ENCODE measurements around the gene ZKSCAN8. TPM values are rescaled to one million over a fixed set of nuclear protein-coding genes. Genes with fewer than 3 reads are reported as not detected.

The ZKSCAN8 gene
- total RNA-seq, 1 experiment from 2014 or later = 12.4 TPM

DNA sequence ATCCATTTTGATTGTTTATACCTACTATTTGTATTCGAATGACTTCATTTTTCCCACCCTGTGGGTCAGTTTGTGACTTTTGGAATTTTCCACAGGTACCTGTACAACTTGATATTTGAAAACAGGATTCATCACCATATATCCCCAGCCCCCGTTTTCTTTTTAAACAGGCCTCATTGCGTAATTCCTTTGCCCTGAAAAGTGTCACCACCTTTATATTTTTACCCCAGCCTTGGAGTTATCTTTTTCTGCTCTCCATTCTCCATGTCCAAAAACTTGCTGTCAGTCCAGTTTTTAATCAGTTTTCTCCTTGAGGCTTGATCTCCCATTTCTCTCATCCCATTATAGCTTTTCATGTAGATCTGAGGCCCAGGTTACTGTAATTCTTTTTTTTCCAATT, 16.6 kb downstream of the ZKSCAN8 start:
- H3K27me3 ChIP-seq (replicated peaks) = no peaks in the 10 kb centered on the region
- no peak for DNase-seq (ENCODE audit: low read depth in 1 of 2, low spot score in 2 of 2)
- peaks cover 7% of the 10 kb centered on the region; the same call in 1 of the 2 replicates for H3K9me3 ChIP-seq (replicated peaks)
- H3K4me3 ChIP-seq = no peak overlapping the region
- no peak overlapping the region for H3K27ac ChIP-seq
- no peaks in the 10 kb centered on the region for H3K4me1 ChIP-seq (replicated peaks)
- H3K36me3 ChIP-seq = peaks cover 45% of the 10 kb centered on the region

- no peak for DNase-seq (ENCODE audit: low read depth in 1 of 2, low spot score in 2 of 2)
- no peaks in the 10 kb centered on the region for H3K27me3 ChIP-seq (replicated peaks)
- H3K4me3 ChIP-seq = no peak overlapping the region
- H3K27ac ChIP-seq = no peak overlapping the region
- peaks cover under 1% of the 10 kb centered on the region; the same call in 1 of the 2 replicates for H3K9me3 ChIP-seq (replicated peaks)
- H3K36me3 ChIP-seq = peaks cover 37% of the 10 kb centered on the region
- no peaks in the 10 kb centered on the region for H3K4me1 ChIP-seq (replicated peaks)
Measured at GRCh38 chr6:28159029-28159607, 17.4 kb downstream of the ZKSCAN8 start.

DNA sequence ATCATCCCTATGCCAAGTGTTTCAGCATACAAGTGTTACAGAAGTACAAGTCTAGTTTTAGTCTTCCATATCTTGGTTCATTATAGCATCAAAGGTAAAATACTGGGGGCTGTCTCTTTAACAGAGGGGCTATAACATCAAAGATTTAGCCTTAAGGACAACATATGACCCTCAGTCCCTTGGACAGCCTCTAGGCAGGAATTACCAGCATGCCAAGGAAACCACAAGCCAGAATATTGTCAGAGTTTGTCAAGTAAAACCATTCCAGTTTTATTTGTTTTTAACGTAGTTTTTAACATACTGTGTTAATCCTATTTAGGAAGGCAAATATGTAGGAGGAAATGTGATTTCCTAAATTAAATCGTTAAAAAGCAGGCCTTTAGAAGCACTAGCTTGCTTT, 18.6 kb downstream of the ZKSCAN8 start:
- no peak for DNase-seq (ENCODE audit: low read depth in 1 of 2, low spot score in 2 of 2)
- Histone ChIP-seq H3K4me1 (replicated peaks) (no peaks in the 10 kb centered on the region), H3K9me3 (replicated peaks) (no peaks in the 10 kb centered on the region), H3K4me3 (no peak overlapping the region), H3K27me3 (replicated peaks) (no peaks in the 10 kb centered on the region), H3K27ac (no peak overlapping the region), H3K36me3 (peaks cover 26% of the 10 kb centered on the region)

- Histone ChIP-seq H3K4me1 (replicated peaks) (no peaks in the 10 kb centered on the region; the same call in 1 of the 2 replicates), H3K9me3 (replicated peaks) (no peaks in the 10 kb centered on the region), H3K36me3 (peaks cover 12% of the 10 kb centered on the region), H3K27ac (no peak overlapping the region), H3K27me3 (replicated peaks) (no peaks in the 10 kb centered on the region), H3K4me3 (no peak overlapping the region)
- peak in 1 of 2 experiments; percentile 44 for DNase-seq (ENCODE audit: low read depth in 1 of 2, low spot score in 2 of 2)
Measured at GRCh38 chr6:28161410-28162079, 19.9 kb downstream of the ZKSCAN8 start.

- Histone ChIP-seq H3K4me1 (replicated peaks) (no peaks in the 10 kb centered on the region; the same call in 1 of the 2 replicates), H3K27ac (no peak overlapping the region), H3K27me3 (replicated peaks) (no peaks in the 10 kb centered on the region), H3K9me3 (replicated peaks) (no peaks in the 10 kb centered on the region), H3K4me3 (no peak overlapping the region), H3K36me3 (no peaks in the 10 kb centered on the region)
- no peak for DNase-seq (ENCODE audit: low read depth in 1 of 2, low spot score in 2 of 2)
Measured at GRCh38 chr6:28165563-28165962, 23.9 kb downstream of the ZKSCAN8 start.

DNA sequence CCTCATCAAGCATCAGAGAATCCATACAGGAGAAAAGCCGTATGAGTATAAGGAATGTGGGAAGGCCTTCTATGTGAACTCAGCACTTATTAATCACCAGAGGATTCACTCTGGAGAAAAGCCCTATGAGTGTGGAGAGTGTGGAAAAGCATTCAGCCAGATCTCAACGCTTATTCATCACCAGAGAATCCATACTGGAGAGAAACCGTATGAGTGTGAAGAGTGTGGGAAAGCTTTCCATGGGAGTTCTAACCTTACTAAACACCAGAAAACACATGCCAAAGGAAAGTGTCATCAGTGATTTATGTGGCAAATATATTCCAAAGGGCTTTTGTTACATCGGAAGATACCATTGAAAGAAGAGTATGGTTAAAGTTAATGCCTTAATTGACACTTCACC, 25.4 kb downstream of the ZKSCAN8 start:
- no peak overlapping the region for H3K27ac ChIP-seq
- H3K4me1 ChIP-seq (replicated peaks) = no peaks in the 10 kb centered on the region; the same call in 1 of the 2 replicates
- no peak overlapping the region for H3K4me3 ChIP-seq
- no peaks in the 10 kb centered on the region for H3K36me3 ChIP-seq
- H3K27me3 ChIP-seq (replicated peaks) = no peaks in the 10 kb centered on the region
- H3K9me3 ChIP-seq (replicated peaks) = peaks cover 2% of the 10 kb centered on the region; the same call in 1 of the 2 replicates
- DNase-seq (ENCODE audit: low read depth in 1 of 2, low spot score in 2 of 2) = peak in 1 of 2 experiments; percentile 23

- DNase-seq (ENCODE audit: low read depth in 1 of 2, low spot score in 2 of 2) = no peak
- Histone ChIP-seq H3K4me1 (replicated peaks) (no peaks in the 10 kb centered on the region; the same call in 1 of the 2 replicates), H3K9me3 (replicated peaks) (peaks cover 4% of the 10 kb centered on the region; the same call in 1 of the 2 replicates), H3K27ac (no peak overlapping the region), H3K36me3 (no peaks in the 10 kb centered on the region), H3K4me3 (no peak overlapping the region), H3K27me3 (replicated peaks) (no peaks in the 10 kb centered on the region)
Measured at GRCh38 chr6:28167926-28168325, 26.2 kb downstream of the ZKSCAN8 start.

DNA sequence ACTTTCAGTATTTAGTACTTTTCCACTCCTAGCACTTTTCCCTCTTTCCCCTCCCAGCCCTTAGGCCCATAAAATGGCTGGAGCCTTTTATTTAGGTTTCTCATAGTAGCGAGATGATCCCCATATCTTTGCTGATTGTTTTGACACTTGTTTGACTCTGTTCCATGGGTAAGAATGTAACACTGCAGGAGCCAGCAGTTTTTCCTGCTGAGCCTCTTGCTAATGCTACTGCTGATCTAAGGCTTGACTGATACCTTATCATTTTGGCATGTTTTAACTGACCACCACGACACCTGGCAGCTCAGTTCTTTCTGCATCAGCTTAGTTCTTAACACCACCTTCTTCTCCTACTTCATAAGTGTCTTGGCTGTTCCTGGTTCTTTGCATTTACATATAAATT, 29.6 kb downstream of the ZKSCAN8 start:
- Histone ChIP-seq H3K9me3 (replicated peaks) (peaks cover 4% of the 10 kb centered on the region; the same call in 1 of the 2 replicates), H3K27ac (no peak overlapping the region), H3K36me3 (no peaks in the 10 kb centered on the region), H3K4me3 (no peak overlapping the region), H3K4me1 (replicated peaks) (no peaks in the 10 kb centered on the region; the same call in 1 of the 2 replicates), H3K27me3 (replicated peaks) (no peaks in the 10 kb centered on the region)
- no peak for DNase-seq (ENCODE audit: low read depth in 1 of 2, low spot score in 2 of 2)

DNA sequence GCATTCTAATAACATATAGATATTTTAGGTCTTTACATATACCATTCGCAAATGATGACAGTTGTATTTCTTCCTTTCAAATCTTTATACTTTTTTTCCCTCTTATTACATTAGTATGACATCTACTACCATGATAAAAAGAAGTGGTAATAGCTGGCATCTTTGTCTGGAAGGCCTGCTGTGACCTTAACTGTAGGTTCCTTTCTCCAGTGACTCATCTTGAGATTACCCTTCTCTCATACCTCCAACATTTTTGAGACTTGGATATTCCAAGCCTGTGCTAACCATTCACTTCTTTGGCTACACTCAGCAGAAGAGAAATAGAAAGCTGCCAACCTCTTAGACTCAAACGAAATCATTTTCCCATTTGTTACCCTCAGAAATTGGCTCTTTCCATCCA, 30.3 kb downstream of the ZKSCAN8 start:
- Histone ChIP-seq H3K36me3 (no peaks in the 10 kb centered on the region), H3K4me3 (no peak overlapping the region), H3K27me3 (replicated peaks) (no peaks in the 10 kb centered on the region), H3K4me1 (replicated peaks) (no peaks in the 10 kb centered on the region), H3K27ac (no peak overlapping the region), H3K9me3 (replicated peaks) (peaks cover 4% of the 10 kb centered on the region; the same call in 1 of the 2 replicates)
- DNase-seq (ENCODE audit: low read depth in 1 of 2, low spot score in 2 of 2) = no peak

DNA sequence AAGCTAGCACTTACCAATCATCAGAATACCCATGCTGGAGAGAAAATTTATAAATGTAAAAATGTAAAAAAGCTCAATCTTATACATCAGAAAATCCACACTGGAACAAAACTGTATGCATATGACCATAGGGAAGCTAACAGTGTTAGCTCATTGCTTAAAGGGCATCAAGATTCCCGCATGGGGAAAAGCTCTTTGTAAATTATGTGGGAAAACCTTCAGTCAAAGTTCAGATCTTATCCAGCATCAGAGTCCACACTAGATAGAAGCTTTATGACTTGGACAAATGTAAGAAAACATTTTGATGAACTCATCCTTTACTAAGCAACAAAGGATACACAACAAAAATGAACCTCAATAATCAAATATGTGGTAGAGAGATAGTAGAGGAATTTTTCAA, 34.7 kb downstream of the ZKSCAN8 start:
- no peaks in the 10 kb centered on the region for H3K27me3 ChIP-seq (replicated peaks)
- peaks cover 4% of the 10 kb centered on the region; the same call in 1 of the 2 replicates for H3K9me3 ChIP-seq (replicated peaks)
- DNase-seq (ENCODE audit: low read depth in 1 of 2, low spot score in 2 of 2) = no peak
- H3K4me1 ChIP-seq (replicated peaks) = no peaks in the 10 kb centered on the region
- no peak overlapping the region for H3K4me3 ChIP-seq
- H3K27ac ChIP-seq = no peak overlapping the region
- no peaks in the 10 kb centered on the region for H3K36me3 ChIP-seq

DNA sequence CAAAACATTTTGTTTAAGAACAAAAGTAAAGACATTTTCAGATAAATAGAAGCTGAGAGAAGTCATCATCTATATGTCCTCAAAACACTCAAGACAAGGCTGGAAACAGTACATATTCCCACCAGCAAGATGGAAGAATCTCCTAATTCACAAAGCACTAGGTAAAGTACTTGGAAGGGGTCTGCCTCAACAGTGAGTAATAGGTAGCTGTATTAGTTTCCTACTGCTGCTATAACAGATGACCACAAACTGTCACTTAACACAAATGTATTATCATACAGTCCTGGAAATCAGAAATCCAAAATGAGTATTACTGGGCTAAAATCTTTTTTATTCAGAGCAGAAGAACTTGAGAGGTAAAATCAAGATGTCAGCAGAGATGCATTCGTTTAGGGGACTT, 40.6 kb downstream of the ZKSCAN8 start:
- Histone ChIP-seq H3K9me3 (replicated peaks) (peaks cover under 1% of the 10 kb centered on the region; the same call in 1 of the 2 replicates), H3K27ac (no peak overlapping the region)

DNA sequence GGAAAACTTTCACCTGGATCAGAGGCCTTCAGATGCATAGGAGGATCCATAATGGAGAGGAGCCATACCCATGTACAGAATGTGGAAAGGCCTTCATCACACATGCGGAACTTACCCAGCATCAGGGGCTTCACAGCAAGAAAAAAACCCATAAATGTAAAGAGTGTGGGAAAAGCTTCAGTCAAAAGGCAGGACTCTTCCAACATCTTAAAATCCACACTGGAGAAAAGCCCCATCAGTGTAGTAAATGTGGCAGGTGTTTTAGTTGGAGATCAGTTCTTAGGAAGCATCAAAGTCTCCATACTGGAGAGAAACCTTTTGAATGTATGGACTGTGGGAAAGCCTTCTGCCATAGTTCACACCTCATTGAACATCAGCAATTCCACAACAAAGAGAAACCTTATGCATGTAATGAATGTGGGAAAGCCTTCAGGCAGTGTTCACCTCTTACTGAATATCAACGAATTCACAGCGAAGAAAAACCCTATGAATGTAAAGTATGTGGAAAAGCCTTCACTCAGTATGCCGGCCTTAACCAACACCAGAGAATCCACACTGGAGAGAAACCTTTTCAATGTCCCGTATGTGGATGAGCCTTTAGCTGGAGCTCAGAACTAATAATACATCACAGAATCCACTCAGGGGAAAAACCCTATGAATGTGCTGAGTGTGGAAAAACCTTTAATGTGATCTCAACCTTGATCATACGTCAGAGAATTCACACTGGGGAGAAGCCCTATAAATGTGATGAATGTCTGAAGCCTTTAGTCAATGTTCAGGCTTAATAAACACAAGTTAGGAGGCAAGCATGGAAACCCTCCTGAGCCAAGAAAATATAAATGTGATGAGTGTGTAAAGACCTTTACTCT, 46.7 kb downstream of the ZKSCAN8 start:
- DNase-seq (ENCODE audit: low read depth in 1 of 2, low spot score in 2 of 2) = no peak
- no peak overlapping the region for H3K4me3 ChIP-seq
- no peak overlapping the region for H3K27ac ChIP-seq
- H3K27me3 ChIP-seq (replicated peaks) = no peaks in the 10 kb centered on the region
- no peaks in the 10 kb centered on the region for H3K36me3 ChIP-seq
- H3K9me3 ChIP-seq (replicated peaks) = peaks cover 23% of the 10 kb centered on the region
- H3K4me1 ChIP-seq (replicated peaks) = no peaks in the 10 kb centered on the region

More for the DNA sequence above, 40.6 kb downstream of the ZKSCAN8 start:
- Histone ChIP-seq H3K4me1 (replicated peaks) (no peaks in the 10 kb centered on the region), H3K36me3 (no peaks in the 10 kb centered on the region), H3K27me3 (replicated peaks) (no peaks in the 10 kb centered on the region), H3K4me3 (no peak overlapping the region)
- no peak for DNase-seq (ENCODE audit: low read depth in 1 of 2, low spot score in 2 of 2)

DNA sequence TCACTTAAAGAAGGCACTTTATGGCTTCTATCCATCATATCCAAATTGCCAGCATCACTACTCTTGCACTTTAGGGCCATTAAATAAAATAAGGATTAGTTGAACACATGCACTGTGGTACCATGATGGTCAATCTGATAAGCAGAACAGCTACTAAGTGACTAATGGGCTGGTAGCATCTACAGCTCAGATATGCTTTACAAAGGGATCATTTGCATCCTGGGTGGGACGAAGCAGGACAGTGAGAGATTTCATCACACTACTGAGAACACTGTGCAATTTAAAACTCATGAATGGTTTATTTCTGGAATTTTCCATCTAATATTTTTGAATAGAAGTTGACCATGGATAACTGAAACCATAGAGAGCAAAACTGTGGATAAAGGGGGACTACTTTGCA, 58.3 kb downstream of the ZKSCAN8 start:
- H3K36me3 ChIP-seq = no peaks in the 10 kb centered on the region
- H3K27ac ChIP-seq = no peak overlapping the region
- H3K4me3 ChIP-seq = no peak overlapping the region
- DNase-seq (ENCODE audit: low read depth in 1 of 2, low spot score in 2 of 2) = no peak
- no peaks in the 10 kb centered on the region for H3K4me1 ChIP-seq (replicated peaks)
- H3K27me3 ChIP-seq (replicated peaks) = no peaks in the 10 kb centered on the region
- H3K9me3 ChIP-seq (replicated peaks) = no peaks in the 10 kb centered on the region
